Gastroesophageal sphincter (tissue), 4 donors: Measurements from ENCODE around the gene NME1. TPM values are rescaled to one million over a fixed set of nuclear protein-coding genes. Genes with fewer than 3 reads are reported as not detected.
"Not testable (repeated sequence)": the region's sequence is repeated elsewhere in the genome, so short reads cannot be mapped to it uniquely, and the experiment has no call there.

Experiments used
- ATAC-seq: fragments of 150-250 bp; one replicate; pipeline ENCODE4 v1.9.1; 2016; ENCODE audit warnings: mild to moderate bottlenecking, moderate library complexity
- H3K27ac ChIP-seq, 4 donors: fragments of 200-600 bp; sonication (generic) in 3 of 4; 1 replicate in 3 of 4; 2 replicates in 1 of 4; pipeline ENCODE4 v1.5.1; 2016 to 2019
- H3K27me3 ChIP-seq: fragments of 200-600 bp; sonication (generic); one replicate; pipeline ENCODE4 v1.5.1; 2019
- H3K36me3 ChIP-seq, 2 donors: fragments of 200-600 bp; sonication (generic); one replicate each; pipeline ENCODE4 v1.5.1; 2019; ENCODE audit warnings: control low read depth in 1 of 2
- H3K4me1 ChIP-seq, 3 donors: fragments of 200-600 bp; sonication (generic); 1 replicate in 2 of 3; 2 replicates in 1 of 3; pipeline ENCODE4 v1.5.1; 2016 to 2019; ENCODE audit warnings: control low read depth in 2 of 3
- H3K4me3 ChIP-seq, 2 donors: fragments of 200-600 bp; sonication (generic); one replicate each; pipeline ENCODE4 v1.5.1; 2019; ENCODE audit warnings: mild to moderate bottlenecking in 1 of 2, moderate library complexity in 1 of 2
- H3K9me3 ChIP-seq, 3 donors: fragments of 200-600 bp; sonication (generic); one replicate each; pipeline ENCODE4 v1.5.1; 2017 to 2019; ENCODE audit warnings: control low read depth in 2 of 3
- EP300 ChIP-seq: sonication (generic); formaldehyde crosslinking; IDR thresholded peaks from one replicate; pipeline ENCODE4 v1.6.1; 2017; ENCODE audit warnings: antibody characterized with exemption, mild to moderate bottlenecking
- POLR2A ChIP-seq, 2 donors: fragments of 450-650 bp; IDR thresholded peaks; one replicate each; pipeline ENCODE4 v1.6.1; 2017; ENCODE audit warnings: antibody characterized with exemption in 2 of 2, mild to moderate bottlenecking in 2 of 2, moderate library complexity in 1 of 2
- POLR2AphosphoS5 ChIP-seq: sonication (generic); formaldehyde crosslinking; IDR thresholded peaks from one replicate; pipeline ENCODE4 v1.6.1; 2017; ENCODE audit warnings: antibody characterized with exemption
- WGBS, 2 donors: methylation state at CpG; one replicate each; pipeline ENCODE4 v1.1.5; 2018; ENCODE audit warnings: low coverage in 1 of 2; 5-methylcytosine and 5-hydroxymethylcytosine counted together
- total RNA-seq, 4 donors: library from RNA; depleted of rRNA; stranded (reverse); fragments of >200 nt; gene quantifications; one replicate each; pipeline ENCODE4 v1.1.0, GENCODE V29; 2016
- TF ChIP-seq, protein P1 (sequence below), 4 experiments: fragments of 200-600 bp in 2 of 4; fragments of 450-650 bp in 2 of 4; sonication (generic) in 1 of 4; IDR thresholded peaks; one replicate each; pipeline ENCODE4 v1.5.1; 2017 to 2019; ENCODE audit warnings: antibody characterized with exemption in 4 of 4, mild to moderate bottlenecking in 2 of 4, moderate library complexity in 2 of 4

The NME1 gene
- total RNA-seq, 4 donors from 2014 or later = 9.7 to 37.1 (median 29.1) TPM

DNA sequence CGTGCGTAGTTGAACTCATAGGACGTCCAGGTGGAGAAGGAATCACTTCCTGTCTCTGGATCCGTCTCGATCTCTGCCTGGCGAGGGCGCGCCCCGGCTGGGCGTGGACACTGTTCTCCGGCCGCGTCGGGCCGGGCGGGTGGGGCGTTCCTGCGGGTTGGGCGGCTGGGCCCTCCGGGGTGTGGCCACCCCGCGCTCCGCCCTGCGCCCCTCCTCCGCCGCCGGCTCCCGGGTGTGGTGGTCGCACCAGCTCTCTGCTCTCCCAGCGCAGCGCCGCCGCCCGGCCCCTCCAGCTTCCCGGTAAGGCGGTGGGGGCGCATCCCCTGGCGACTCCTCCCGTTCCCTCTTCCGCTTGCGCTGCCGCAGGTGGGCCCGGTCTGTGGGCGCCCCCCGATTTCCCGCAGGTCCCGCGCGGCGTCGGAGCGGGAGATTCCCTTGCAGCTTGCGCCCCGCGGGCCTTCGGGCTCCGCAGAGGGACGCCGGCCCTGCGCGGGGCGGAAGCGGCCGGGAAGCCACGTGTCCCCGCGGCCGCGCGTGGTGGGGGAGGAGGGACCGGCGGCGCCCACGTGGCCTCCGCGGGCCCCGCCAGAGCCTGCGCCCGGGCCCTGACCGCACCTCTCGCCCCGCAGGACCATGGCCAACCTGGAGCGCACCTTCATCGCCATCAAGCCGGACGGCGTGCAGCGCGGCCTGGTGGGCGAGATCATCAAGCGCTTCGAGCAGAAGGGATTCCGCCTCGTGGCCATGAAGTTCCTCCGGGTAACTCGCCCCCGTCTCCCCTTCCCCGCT lies 13.0 kb downstream of the NME1 start, which contains the start of gene NME2:
NME2 (plus strand) TSS at position 214 of the 789 bp plus-strand sequence; CDS start at position 634, 420 bp downstream.
- H3K36me3 ChIP-seq = peaks cover 0 to 46% of the 10 kb centered on the region in 2 donors
- peak; percentile 97 for ATAC-seq

DNA sequence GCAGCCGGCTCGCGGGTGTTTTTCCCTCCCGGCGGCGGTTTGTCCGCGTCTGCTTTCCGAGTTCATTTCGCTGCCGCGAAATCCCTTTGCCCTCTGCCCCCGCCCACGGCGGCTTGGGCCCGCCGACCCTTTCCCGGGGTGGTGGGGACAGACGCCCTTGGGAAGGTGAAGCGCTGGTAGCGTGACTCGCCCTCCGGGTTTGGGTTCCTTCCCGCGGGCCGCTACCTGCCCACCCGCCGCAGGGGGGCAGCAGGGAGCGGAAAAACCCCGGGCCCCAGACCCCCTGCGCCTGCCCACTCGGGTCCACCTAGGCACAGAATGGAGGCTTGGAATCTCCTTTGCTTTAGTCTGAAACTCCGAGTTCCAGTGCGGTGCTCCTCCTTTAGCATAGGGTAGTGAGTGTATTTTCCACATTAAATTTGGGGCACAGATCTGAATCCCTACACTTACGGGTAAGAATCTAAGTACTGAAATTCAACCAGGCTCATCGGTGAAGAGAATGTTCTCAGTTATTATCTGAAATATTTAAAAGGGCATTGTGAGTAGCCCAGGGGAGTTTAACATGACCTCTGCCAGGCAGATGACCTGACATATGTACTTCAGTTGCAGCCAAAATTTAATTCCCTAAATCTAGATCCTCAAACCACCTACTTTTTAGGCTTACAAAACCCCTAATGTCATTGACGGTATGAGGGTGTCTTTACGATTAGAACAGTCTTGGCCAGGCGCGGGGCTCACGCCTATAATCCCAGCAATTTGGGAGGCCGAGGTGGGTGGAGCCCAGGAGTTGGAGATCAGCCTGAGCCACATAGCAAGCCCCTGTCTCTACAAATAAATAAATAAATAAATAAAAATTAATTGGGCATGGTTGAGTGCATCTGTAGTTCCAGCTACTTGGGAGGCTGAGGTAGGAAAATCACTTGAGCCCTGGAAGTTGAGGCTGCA lies 13.9 kb downstream of the NME1 start:
- WGBS, 2 donors = 29% methylated on average over 25 of the region's 42 CpGs; no CpG with 5 or more reads in 1 of the 2 donors
- peaks cover 0 to 26% (median 11%) of the 10 kb centered on the region in 3 donors for H3K4me1 ChIP-seq
- H3K36me3 ChIP-seq = peaks cover 0 to 46% of the 10 kb centered on the region in 2 donors
- H3K4me3 ChIP-seq = peak overlapping the region; percentile 79 to 88
- no peaks in the 10 kb centered on the region for H3K27me3 ChIP-seq
- TF ChIP-seq EP300 (no peak), POLR2A (IDR thresholded peaks at IDR 0.05) (no peak), POLR2AphosphoS5 (no peak)
- TF ChIP-seq, protein P1, sequence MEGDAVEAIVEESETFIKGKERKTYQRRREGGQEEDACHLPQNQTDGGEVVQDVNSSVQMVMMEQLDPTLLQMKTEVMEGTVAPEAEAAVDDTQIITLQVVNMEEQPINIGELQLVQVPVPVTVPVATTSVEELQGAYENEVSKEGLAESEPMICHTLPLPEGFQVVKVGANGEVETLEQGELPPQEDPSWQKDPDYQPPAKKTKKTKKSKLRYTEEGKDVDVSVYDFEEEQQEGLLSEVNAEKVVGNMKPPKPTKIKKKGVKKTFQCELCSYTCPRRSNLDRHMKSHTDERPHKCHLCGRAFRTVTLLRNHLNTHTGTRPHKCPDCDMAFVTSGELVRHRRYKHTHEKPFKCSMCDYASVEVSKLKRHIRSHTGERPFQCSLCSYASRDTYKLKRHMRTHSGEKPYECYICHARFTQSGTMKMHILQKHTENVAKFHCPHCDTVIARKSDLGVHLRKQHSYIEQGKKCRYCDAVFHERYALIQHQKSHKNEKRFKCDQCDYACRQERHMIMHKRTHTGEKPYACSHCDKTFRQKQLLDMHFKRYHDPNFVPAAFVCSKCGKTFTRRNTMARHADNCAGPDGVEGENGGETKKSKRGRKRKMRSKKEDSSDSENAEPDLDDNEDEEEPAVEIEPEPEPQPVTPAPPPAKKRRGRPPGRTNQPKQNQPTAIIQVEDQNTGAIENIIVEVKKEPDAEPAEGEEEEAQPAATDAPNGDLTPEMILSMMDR (IDR thresholded peaks at IDR 0.05) = peak in 3 of 4 experiments; percentile 42 to 74 (median 66)
- H3K9me3 ChIP-seq = no peaks in the 10 kb centered on the region
- H3K27ac ChIP-seq = peak overlapping the region; percentile 84 to 97 (median 95)
- no peak for ATAC-seq

More for the DNA sequence above, 13.0 kb downstream of the NME1 start, which contains the start of gene NME2:
- 0 to 2% methylated on average over 2 to 22 of the region's 98 CpGs for WGBS, 2 donors
- H3K9me3 ChIP-seq = no peaks in the 10 kb centered on the region
- peak within 1 kb of the TSS; percentile 79 to 88 for H3K4me3 ChIP-seq
- peak; percentile 59 to 68 for TF ChIP-seq POLR2A (IDR thresholded peaks at IDR 0.05)
- peak; percentile 74 for TF ChIP-seq POLR2AphosphoS5
- TF ChIP-seq EP300 = no peak
- TF ChIP-seq, protein P1 (IDR thresholded peaks at IDR 0.05) = peak in 1 of 4 experiments; percentile 21
- H3K27ac ChIP-seq = peak within 1 kb of the TSS; percentile 84 to 97 (median 95)
- H3K27me3 ChIP-seq = no peaks in the 10 kb centered on the region
- peaks cover 0 to 26% (median 11%) of the 10 kb centered on the region in 3 donors for H3K4me1 ChIP-seq

- ATAC-seq = no peak
- Histone ChIP-seq H3K9me3 (no peaks in the 10 kb centered on the region), H3K4me1 (peaks cover 0 to 26% (median 11%) of the 10 kb centered on the region in 3 donors), H3K27ac (no peak overlapping the region), H3K4me3 (no peak overlapping the region), H3K27me3 (no peaks in the 10 kb centered on the region), H3K36me3 (peaks cover 0 to 59% of the 10 kb centered on the region in 2 donors)
- WGBS, 2 donors = 100% methylated on average over 1 of the region's 1 CpG; no CpG with 5 or more reads in 1 of the 2 donors
- TF ChIP-seq, protein P1 (IDR thresholded peaks at IDR 0.05) = no peak
- TF ChIP-seq POLR2AphosphoS5 (no peak), POLR2A (IDR thresholded peaks at IDR 0.05) (no peak), EP300 (no peak)
Observed at GRCh38 chr17:51169340-51169739, 16.0 kb downstream of the NME1 start.

GRCh38 chr17:51170736-51171135 lies 17.4 kb downstream of the NME1 start:
- Histone ChIP-seq H3K9me3 (no peaks in the 10 kb centered on the region), H3K4me3 (no peak overlapping the region), H3K4me1 (peaks cover 0 to 18% (median 6%) of the 10 kb centered on the region in 3 donors), H3K27me3 (no peaks in the 10 kb centered on the region), H3K27ac (no peak overlapping the region), H3K36me3 (peaks cover 0 to 70% of the 10 kb centered on the region in 2 donors)
- ATAC-seq = no peak
- WGBS, 2 donors = 82% methylated on average over 2 of the region's 2 CpGs; no CpG with 5 or more reads in 1 of the 2 donors
- TF ChIP-seq, protein P1 (IDR thresholded peaks at IDR 0.05) = no peak

GRCh38 chr17:51172030-51172429 lies 18.7 kb downstream of the NME1 start:
- ATAC-seq, H3K4me3 ChIP-seq, H3K27ac ChIP-seq, H3K9me3 ChIP-seq, H3K27me3 ChIP-seq: not testable (repeated sequence)
- WGBS, 2 donors = 85 to 90% methylated on average over 4 to 9 of the region's 9 CpGs
- H3K36me3 ChIP-seq = peaks cover 0 to 79% of the 10 kb centered on the region in 2 donors
- peaks cover 0 to 14% (median 6%) of the 10 kb centered on the region in 3 donors for H3K4me1 ChIP-seq
